Activated naive CD4-positive, alpha-beta T cell treated with anti-CD3 and anti-CD28 coated beads, Interleukin-2, amount 50 U/mL, for 24 hours (primary cell): ENCODE measurements around the gene SPRR2B.
"Not testable (repeated sequence)": the region's sequence is repeated elsewhere in the genome, so short reads cannot be mapped to it uniquely, and the experiment has no call there.

ENCODE experiments used
- H3K27ac Mint-ChIP-seq: one replicate; pipeline ENCODE4 v1.8.0; 2021; ENCODE audit warnings: mild to moderate bottlenecking, mixed read lengths
- H3K27me3 Mint-ChIP-seq: one replicate; pipeline ENCODE4 v1.8.0; 2021; ENCODE audit warnings: mixed read lengths
- H3K36me3 Mint-ChIP-seq: one replicate; pipeline ENCODE4 v1.8.0; 2021; ENCODE audit warnings: mixed read lengths
- H3K4me1 Mint-ChIP-seq: one replicate; pipeline ENCODE4 v1.8.0; 2021; ENCODE audit warnings: mixed read lengths
- H3K4me3 Mint-ChIP-seq: one replicate; pipeline ENCODE4 v1.8.0; 2021; ENCODE audit warnings: mild to moderate bottlenecking, mixed read lengths
- H3K9me3 Mint-ChIP-seq: one replicate; pipeline ENCODE4 v1.8.0; 2021; ENCODE audit warnings: mixed read lengths

Gene SPRR2B

DNA sequence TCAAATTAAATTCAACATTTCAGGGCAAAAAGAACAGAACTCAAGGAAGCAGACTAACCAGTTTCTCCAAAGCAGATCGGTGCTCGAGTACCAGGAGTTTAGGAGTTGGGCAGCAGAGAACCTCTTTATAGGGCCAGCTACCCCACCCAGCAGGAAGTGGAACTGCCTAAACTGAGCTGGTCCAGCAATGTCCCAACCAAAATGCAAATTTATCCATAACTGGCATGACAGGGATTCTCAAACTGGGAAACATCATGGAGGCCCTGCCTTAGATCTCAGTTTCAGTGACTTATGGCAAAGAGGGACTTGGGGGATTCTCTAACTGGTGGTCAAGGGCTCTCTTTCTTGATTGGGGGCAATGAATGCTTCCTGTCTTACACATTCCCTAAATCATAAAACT, at the start of gene SPRR2B:
TSS of gene SPRR2B (minus strand) at position 101 of the 400 bp plus-strand sequence. CDS start 772 bp downstream, outside the sequence.
- Mint-ChIP-seq H3K27ac (no peak within 1 kb of the TSS), H3K4me1 (no peaks in the 10 kb centered on the region), H3K4me3 (no peak within 1 kb of the TSS), H3K9me3 (no peaks in the 10 kb centered on the region), H3K36me3 (no peaks in the 10 kb centered on the region), H3K27me3 (peaks cover 11% of the 10 kb centered on the region)

- H3K36me3 Mint-ChIP-seq: peaks cover 6% of the 10 kb centered on the region
- H3K27me3 Mint-ChIP-seq: peaks cover 27% of the 10 kb centered on the region
- H3K4me1 Mint-ChIP-seq: no peaks in the 10 kb centered on the region
- H3K9me3 Mint-ChIP-seq: peaks cover 14% of the 10 kb centered on the region
- H3K4me3 Mint-ChIP-seq: no peak overlapping the region
- H3K27ac Mint-ChIP-seq: no peak overlapping the region
Observed at GRCh38 chr1:153120945-153121344, 49.5 kb upstream of the SPRR2B start.

- Mint-ChIP-seq H3K4me1 (no peaks in the 10 kb centered on the region), H3K9me3 (no peaks in the 10 kb centered on the region), H3K36me3 (peaks cover 2% of the 10 kb centered on the region), H3K27me3 (peaks cover 33% of the 10 kb centered on the region), H3K4me3 (no peak overlapping the region), H3K27ac (no peak overlapping the region)
Observed at GRCh38 chr1:153119491-153119971, 48.1 kb upstream of the SPRR2B start.

DNA sequence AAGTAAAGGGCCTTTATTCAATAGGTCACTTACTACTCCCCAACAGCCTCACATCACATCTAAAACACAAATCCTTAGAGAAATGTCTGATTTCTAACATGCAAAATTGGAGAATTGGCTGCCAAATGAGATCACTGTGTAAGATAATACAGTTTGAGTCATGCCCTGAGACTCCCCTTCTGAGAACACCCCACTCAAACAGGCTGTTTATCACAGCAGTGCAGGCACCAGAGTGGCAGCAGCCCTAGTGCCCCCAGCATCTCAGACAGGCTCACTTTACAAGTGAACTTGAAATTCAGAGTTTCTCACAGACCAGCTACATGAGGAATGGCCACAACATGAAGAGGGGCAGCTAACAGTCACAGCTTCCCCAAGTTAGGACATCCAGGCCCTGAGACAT, 43.9 kb upstream of the SPRR2B start:
- not testable (repeated sequence) for H3K27ac Mint-ChIP-seq, H3K4me3 Mint-ChIP-seq, H3K9me3 Mint-ChIP-seq, H3K4me1 Mint-ChIP-seq, H3K36me3 Mint-ChIP-seq
- peaks cover 32% of the 10 kb centered on the region for H3K27me3 Mint-ChIP-seq

GRCh38 chr1:153113416-153113815, 42.0 kb upstream of the SPRR2B start, which contains the start of gene SPRR2F:
Gene SPRR2F, minus strand, starts transcription at chr1:153113516. Its CDS starts 783 bp downstream, at chr1:153112733.
- Mint-ChIP-seq H3K36me3 (no peaks in the 10 kb centered on the region), H3K4me3 (no peak within 1 kb of the TSS), H3K9me3 (no peaks in the 10 kb centered on the region), H3K4me1 (no peaks in the 10 kb centered on the region), H3K27me3 (peaks cover 28% of the 10 kb centered on the region), H3K27ac (no peak within 1 kb of the TSS)

GRCh38 chr1:153112454-153112853, 41.0 kb upstream of the SPRR2B start:
- H3K27me3 Mint-ChIP-seq: peaks cover 20% of the 10 kb centered on the region
- H3K9me3 Mint-ChIP-seq, H3K4me3 Mint-ChIP-seq, H3K4me1 Mint-ChIP-seq, H3K27ac Mint-ChIP-seq, H3K36me3 Mint-ChIP-seq: not testable (repeated sequence)

DNA sequence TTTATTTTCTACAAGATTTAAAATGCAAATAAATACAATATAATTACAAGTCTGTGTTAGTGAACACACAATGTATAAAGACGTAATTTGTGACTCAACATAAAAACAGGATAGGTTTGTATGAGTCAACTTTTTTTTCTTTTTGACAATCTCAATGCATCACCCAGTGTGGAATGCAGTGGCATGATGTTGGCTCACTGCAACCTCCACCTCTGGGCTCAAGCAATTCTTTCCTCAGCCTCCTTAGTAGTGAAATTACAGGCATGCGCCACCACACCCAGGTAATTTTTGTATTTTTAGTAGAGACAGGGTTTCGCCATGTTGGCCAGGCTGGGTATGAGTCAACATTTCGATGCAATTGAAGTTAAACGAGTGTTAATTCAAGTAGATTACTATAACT, 28.8 kb upstream of the SPRR2B start:
- Mint-ChIP-seq H3K36me3 (no peaks in the 10 kb centered on the region), H3K4me3 (no peak overlapping the region), H3K9me3 (no peaks in the 10 kb centered on the region), H3K27me3 (peaks cover 24% of the 10 kb centered on the region), H3K27ac (no peak overlapping the region), H3K4me1 (no peaks in the 10 kb centered on the region)

GRCh38 chr1:153099461-153100045, 28.1 kb upstream of the SPRR2B start:
- Mint-ChIP-seq H3K27ac (no peak overlapping the region), H3K36me3 (no peaks in the 10 kb centered on the region), H3K9me3 (no peaks in the 10 kb centered on the region), H3K27me3 (peaks cover 26% of the 10 kb centered on the region), H3K4me1 (no peaks in the 10 kb centered on the region), H3K4me3 (no peak overlapping the region)

DNA sequence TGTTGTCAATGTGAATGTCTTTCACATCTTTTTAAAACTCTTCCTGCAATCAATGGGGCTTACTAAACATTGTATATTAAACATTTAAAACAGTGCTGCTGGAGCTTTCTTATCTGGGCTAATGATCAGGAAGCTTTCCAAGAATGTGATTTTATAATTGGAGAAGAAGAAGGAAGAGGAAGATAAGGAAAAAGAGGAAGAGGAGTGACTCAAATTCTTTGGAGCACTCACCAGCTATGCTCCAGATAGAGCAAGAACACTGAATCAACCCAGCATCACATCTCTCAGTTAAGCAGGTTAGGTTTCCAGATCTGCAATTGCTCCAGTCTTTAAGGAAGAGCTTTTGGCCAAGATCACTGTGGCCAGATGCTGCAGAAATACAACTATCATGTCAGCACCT, 24.4 kb upstream of the SPRR2B start:
- no peak overlapping the region for H3K27ac Mint-ChIP-seq
- H3K4me1 Mint-ChIP-seq: no peaks in the 10 kb centered on the region
- H3K9me3 Mint-ChIP-seq: no peaks in the 10 kb centered on the region
- peaks cover 20% of the 10 kb centered on the region for H3K27me3 Mint-ChIP-seq
- H3K4me3 Mint-ChIP-seq: no peak overlapping the region
- H3K36me3 Mint-ChIP-seq: no peaks in the 10 kb centered on the region

GRCh38 chr1:153094426-153094825, 23.0 kb upstream of the SPRR2B start, which contains the start of gene SPRR2E:
Gene SPRR2E, minus strand, starts transcription at chr1:153094526. Its CDS starts 775 bp downstream, at chr1:153093751.
- Mint-ChIP-seq H3K4me3 (no peak within 1 kb of the TSS), H3K4me1 (no peaks in the 10 kb centered on the region), H3K27me3 (peaks cover 17% of the 10 kb centered on the region), H3K36me3 (no peaks in the 10 kb centered on the region), H3K27ac (no peak within 1 kb of the TSS), H3K9me3 (no peaks in the 10 kb centered on the region)

DNA sequence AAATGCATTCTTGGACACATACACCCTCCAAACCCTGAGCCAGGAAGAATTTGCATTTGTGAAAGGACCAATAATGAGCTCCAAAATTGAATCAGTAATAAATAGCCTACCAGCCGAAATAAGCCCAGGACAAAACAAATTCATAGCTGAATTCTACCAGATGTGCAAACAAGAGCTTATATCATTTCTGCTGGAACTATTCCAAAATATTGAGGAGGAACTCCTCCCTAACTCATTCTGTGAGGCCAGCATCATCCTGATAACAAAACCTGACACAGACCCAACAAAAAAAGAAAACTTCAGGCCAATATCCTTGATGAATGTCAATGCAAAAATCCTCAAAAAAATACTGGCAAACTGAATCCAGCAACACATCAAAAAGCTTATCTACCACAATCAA, 16.2 kb upstream of the SPRR2B start:
- H3K27ac Mint-ChIP-seq: no peak overlapping the region

GRCh38 chr1:153081736-153082135, 10.3 kb upstream of the SPRR2B start:
- Mint-ChIP-seq H3K4me1 (no peaks in the 10 kb centered on the region), H3K36me3 (no peaks in the 10 kb centered on the region), H3K4me3 (no peak overlapping the region), H3K27ac (no peak overlapping the region), H3K27me3 (peaks cover 20% of the 10 kb centered on the region), H3K9me3 (peaks cover 7% of the 10 kb centered on the region)

More for the DNA sequence above, 16.2 kb upstream of the SPRR2B start:
- Mint-ChIP-seq H3K9me3 (no peaks in the 10 kb centered on the region), H3K4me1 (no peaks in the 10 kb centered on the region), H3K4me3 (no peak overlapping the region), H3K27me3 (peaks cover 20% of the 10 kb centered on the region), H3K36me3 (no peaks in the 10 kb centered on the region)

GRCh38 chr1:153072806-153073726, 1.7 kb upstream of the SPRR2B start:
- Mint-ChIP-seq H3K27me3 (peaks cover 11% of the 10 kb centered on the region), H3K4me3 (no peak overlapping the region), H3K27ac (no peak overlapping the region), H3K4me1 (no peaks in the 10 kb centered on the region), H3K36me3 (no peaks in the 10 kb centered on the region), H3K9me3 (no peaks in the 10 kb centered on the region)

GRCh38 chr1:153070243-153070642, 1.2 kb downstream of the SPRR2B start:
- H3K36me3 Mint-ChIP-seq: no peaks in the 10 kb centered on the region
- H3K4me3 Mint-ChIP-seq: no peak overlapping the region
- peaks cover 13% of the 10 kb centered on the region for H3K27me3 Mint-ChIP-seq
- no peaks in the 10 kb centered on the region for H3K4me1 Mint-ChIP-seq
- no peaks in the 10 kb centered on the region for H3K9me3 Mint-ChIP-seq
- no peak overlapping the region for H3K27ac Mint-ChIP-seq

- no peaks in the 10 kb centered on the region for H3K9me3 Mint-ChIP-seq
- H3K27ac Mint-ChIP-seq: no peak overlapping the region
- H3K4me3 Mint-ChIP-seq: no peak overlapping the region
- H3K36me3 Mint-ChIP-seq: no peaks in the 10 kb centered on the region
- no peaks in the 10 kb centered on the region for H3K4me1 Mint-ChIP-seq
- peaks cover 21% of the 10 kb centered on the region for H3K27me3 Mint-ChIP-seq
Observed at GRCh38 chr1:153058826-153059784, 12.3 kb downstream of the SPRR2B start.
